ENCODE data around the gene NECTIN1. TPM values are rescaled to one million over a fixed set of nuclear protein-coding genes. Genes with fewer than 3 reads are reported as not detected.

Gene NECTIN1
- total and polyA plus RNA-seq, 2 of the 13 experiments (the other 11 are each of a cell fraction or from before 2014, with no cell fraction given): 3.9 to 7.3 TPM

DNA sequence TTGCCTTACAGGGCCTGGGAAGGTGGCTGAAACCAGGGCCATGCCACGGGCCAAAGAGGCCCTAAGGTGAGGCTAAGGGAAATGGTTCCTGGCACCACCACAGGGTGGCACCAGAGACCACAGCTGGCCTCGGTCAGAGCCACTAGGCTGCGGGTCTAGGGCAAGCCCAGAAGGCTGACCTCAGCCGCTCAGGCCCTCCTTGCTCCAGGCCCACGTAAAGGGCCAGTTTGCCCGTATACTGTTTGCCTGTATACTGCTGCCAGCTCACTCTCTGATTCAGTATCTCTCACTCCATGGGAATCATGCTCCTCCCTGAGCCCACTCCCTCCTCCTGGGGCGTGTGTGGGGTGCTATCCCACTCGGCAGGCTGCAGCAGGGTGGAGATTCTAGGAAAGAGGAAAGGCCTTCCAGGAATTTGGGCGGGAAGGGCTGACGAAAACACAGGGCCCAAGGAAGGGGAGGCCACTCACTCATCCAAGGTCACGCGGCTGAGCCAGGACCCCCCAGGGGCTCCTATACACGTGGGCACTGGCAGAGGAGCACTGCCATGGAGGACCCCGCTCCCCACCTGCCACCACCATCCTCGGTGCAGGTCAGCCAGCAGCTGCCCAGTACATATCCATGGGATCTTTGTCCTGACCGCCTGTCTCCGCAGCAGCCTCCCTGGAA lies 62.4 kb downstream of the NECTIN1 start (continued):
- TF ChIP-seq ZBTB4 (CRISPR knock-in tag; IDR thresholded peaks at IDR 0.05; ENCODE audit: borderline replicate concordance) (no peak), ZNF44 (CRISPR knock-in tag; IDR thresholded peaks at IDR 0.05) (no peak), ZBTB49 (CRISPR knock-in tag; IDR thresholded peaks at IDR 0.05; ENCODE audit: borderline replicate concordance) (no peak), STAG1 (CRISPR knock-in tag; IDR thresholded peaks at IDR 0.05) (peak; percentile 100), ETV6 (CRISPR knock-in tag; conservative IDR thresholded peaks at IDR 0.05) (no peak), ZNF496 (CRISPR knock-in tag; IDR thresholded peaks at IDR 0.05; ENCODE audit: insufficient replicate concordance) (no peak), ZBTB1 (CRISPR knock-in tag; IDR thresholded peaks at IDR 0.05; ENCODE audit: borderline replicate concordance) (no peak), ZNF792 (CRISPR knock-in tag; IDR thresholded peaks at IDR 0.05) (no peak), ZNF572 (CRISPR knock-in tag; IDR thresholded peaks at IDR 0.05) (0 out of 2 replicates have a peak, but pooled peaks have one; percentile 55), ZSCAN29 (CRISPR knock-in tag; conservative IDR thresholded peaks at IDR 0.05) (no peak), SOX6 (IDR thresholded peaks at IDR 0.05) (no peak), SOX6 (CRISPR knock-in tag; IDR thresholded peaks at IDR 0.05) (peak; percentile 44), ARNT (IDR thresholded peaks at IDR 0.05) (no peak), FOXA3 (CRISPR knock-in tag; IDR thresholded peaks at IDR 0.05) (0 out of 2 replicates have a peak, but pooled peaks have one; percentile 16), ZNF784 (CRISPR knock-in tag; IDR thresholded peaks at IDR 0.05; ENCODE audit: borderline replicate concordance) (no peak), KLF13 (CRISPR knock-in tag; IDR thresholded peaks at IDR 0.05) (no peak)
- TF ChIP-seq, protein P1, sequence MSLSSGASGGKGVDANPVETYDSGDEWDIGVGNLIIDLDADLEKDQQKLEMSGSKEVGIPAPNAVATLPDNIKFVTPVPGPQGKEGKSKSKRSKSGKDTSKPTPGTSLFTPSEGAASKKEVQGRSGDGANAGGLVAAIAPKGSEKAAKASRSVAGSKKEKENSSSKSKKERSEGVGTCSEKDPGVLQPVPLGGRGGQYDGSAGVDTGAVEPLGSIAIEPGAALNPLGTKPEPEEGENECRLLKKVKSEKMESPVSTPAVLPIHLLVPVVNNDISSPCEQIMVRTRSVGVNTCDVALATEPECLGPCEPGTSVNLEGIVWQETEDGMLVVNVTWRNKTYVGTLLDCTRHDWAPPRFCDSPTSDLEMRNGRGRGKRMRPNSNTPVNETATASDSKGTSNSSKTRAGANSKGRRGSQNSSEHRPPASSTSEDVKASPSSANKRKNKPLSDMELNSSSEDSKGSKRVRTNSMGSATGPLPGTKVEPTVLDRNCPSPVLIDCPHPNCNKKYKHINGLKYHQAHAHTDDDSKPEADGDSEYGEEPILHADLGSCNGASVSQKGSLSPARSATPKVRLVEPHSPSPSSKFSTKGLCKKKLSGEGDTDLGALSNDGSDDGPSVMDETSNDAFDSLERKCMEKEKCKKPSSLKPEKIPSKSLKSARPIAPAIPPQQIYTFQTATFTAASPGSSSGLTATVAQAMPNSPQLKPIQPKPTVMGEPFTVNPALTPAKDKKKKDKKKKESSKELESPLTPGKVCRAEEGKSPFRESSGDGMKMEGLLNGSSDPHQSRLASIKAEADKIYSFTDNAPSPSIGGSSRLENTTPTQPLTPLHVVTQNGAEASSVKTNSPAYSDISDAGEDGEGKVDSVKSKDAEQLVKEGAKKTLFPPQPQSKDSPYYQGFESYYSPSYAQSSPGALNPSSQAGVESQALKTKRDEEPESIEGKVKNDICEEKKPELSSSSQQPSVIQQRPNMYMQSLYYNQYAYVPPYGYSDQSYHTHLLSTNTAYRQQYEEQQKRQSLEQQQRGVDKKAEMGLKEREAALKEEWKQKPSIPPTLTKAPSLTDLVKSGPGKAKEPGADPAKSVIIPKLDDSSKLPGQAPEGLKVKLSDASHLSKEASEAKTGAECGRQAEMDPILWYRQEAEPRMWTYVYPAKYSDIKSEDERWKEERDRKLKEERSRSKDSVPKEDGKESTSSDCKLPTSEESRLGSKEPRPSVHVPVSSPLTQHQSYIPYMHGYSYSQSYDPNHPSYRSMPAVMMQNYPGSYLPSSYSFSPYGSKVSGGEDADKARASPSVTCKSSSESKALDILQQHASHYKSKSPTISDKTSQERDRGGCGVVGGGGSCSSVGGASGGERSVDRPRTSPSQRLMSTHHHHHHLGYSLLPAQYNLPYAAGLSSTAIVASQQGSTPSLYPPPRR (CRISPR knock-in tag; IDR thresholded peaks at IDR 0.05; ENCODE audit: borderline replicate concordance): no peak
- TF ChIP-seq, protein P2, sequence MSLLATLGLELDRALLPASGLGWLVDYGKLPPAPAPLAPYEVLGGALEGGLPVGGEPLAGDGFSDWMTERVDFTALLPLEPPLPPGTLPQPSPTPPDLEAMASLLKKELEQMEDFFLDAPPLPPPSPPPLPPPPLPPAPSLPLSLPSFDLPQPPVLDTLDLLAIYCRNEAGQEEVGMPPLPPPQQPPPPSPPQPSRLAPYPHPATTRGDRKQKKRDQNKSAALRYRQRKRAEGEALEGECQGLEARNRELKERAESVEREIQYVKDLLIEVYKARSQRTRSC (CRISPR knock-in tag; IDR thresholded peaks at IDR 0.05; ENCODE audit: low read depth): no peak

All from HepG2 (cell line).